GM19240 (cell line): ENCODE results near the gene IRF4.

Experiments
- DNase-seq: peaks from one replicate; pipeline ENCODE4 v3.0.0; 2011; ENCODE audit warnings: low spot score; ENCODE audit not compliant: insufficient read length

IRF4 gene

GRCh38 chr6:443621-444159, 52.1 kb downstream of the IRF4 start:
- no peak for DNase-seq

DNA sequence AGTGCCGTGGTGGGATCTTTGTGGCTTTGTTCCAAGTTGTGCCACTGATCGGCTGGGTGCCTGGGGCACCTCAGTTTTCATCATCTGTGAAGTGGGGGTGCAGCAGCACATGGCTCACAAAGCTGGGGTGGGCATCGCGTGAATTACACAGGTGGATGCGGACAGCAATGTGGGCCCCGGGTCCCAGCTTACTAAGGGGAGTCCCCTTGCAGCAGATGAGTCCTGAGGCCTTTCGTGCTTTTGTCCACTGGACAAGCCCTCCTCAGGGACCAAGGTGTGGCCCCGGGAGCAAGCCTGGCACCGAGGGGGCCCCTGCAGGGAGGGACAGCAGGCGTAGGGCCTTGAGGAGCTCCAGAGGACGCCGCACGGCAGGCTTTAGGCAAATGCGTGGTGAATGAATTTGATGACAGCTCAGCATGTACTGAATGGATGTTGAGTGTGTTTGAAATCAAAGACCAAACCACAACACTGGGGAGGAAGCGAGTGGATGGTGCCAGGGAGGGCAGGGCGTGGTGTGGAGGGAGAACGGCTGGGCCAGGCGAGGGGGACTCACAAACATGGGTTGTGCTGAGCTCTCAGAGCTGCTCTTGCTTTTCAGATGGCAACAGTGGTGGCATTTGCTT, 53.2 kb downstream of the IRF4 start:
- DNase-seq, result no peak

GRCh38 chr6:445571-446417, 54.2 kb downstream of the IRF4 start:
- no peak for DNase-seq

GRCh38 chr6:446418-447366, 55.1 kb downstream of the IRF4 start:
- DNase-seq, result no peak

GRCh38 chr6:447381-448165, 56.0 kb downstream of the IRF4 start:
- DNase-seq, result no peak

- DNase-seq, result no peak
Observed at GRCh38 chr6:448296-449056, 56.9 kb downstream of the IRF4 start.

DNA sequence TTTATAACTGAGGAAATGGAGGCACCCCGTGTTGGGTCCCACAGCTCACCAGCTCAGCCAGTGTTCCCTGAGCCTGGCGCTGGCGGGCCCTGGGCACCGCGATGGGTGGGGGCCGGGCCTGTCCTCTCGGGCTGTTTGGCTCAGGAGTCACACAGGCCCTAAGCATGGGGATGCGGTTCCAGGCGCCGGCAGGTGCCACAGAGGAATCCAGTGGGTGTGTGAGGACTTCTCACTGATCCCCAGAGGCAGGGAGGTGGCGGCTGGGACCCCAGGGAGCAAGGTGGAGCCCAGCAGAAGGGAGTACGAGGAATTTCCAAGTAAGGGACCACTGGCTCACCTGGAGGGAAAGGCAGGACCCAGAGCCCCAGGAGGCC, 57.5 kb downstream of the IRF4 start:
- DNase-seq, result no peak

GRCh38 chr6:449486-450419, 58.2 kb downstream of the IRF4 start:
- no peak for DNase-seq

GRCh38 chr6:451336-451735, 59.8 kb downstream of the IRF4 start:
- DNase-seq, result no peak

- DNase-seq, result no peak
Observed at GRCh38 chr6:451847-452246, 60.3 kb downstream of the IRF4 start.

GRCh38 chr6:452301-453067, 60.9 kb downstream of the IRF4 start:
- no peak for DNase-seq

DNA sequence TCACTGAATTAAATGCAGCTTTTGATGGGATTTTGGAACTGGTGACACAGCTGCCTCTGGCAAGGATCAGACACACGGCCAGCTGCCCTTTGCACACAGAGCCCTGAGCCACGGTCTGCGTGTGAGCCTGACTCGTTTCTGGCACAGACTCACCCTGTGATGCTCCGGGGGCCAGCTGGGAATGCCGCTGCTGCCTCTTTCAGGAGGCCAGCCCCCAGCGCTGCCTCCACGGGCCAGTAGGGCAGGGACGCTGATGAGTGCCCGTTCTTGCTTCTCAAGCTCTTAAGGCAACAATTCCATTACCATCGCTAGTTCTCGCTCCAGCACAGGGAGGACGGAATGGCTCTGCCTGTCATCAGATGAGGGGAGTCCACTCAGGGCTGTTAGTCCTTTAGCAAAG, 61.6 kb downstream of the IRF4 start:
- DNase-seq, result no peak

- DNase-seq, result no peak
Observed at GRCh38 chr6:454148-454991, 62.8 kb downstream of the IRF4 start.

- no peak for DNase-seq
Observed at GRCh38 chr6:455006-455585, 63.5 kb downstream of the IRF4 start.

GRCh38 chr6:455835-456234, 64.3 kb downstream of the IRF4 start:
- DNase-seq, result no peak

GRCh38 chr6:456358-456867, 64.9 kb downstream of the IRF4 start:
- DNase-seq, result no peak

DNA sequence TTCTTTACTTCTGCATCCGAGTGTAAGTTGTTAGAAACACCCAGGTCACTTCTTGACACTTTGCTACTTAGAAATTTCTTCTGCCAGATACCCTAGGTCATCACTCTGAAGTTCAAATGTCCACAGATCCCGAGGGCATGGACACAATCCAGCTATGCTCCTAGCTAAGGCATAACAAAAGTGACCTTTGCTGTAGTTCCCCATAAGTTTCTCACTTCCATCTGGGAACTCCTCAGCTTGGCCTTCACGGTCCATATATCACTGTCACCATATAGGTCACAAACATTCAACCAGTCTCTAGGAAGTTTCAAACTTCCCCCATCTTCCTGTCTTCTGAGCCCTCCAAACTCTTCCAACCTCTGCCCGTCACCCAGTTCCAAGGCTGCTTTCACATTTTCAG, 65.3 kb downstream of the IRF4 start:
- no peak for DNase-seq
